KG1 (cell line): ENCODE data around the gene PTPRC.
"Not testable (repeated sequence)": the region's sequence is repeated elsewhere in the genome, so short reads cannot be mapped to it uniquely, and the experiment has no call there.

Experiments used
- DNase-seq: peaks from one replicate; lab custom pipeline; 2025; lab: John Stamatoyannopoulos, UW

Gene PTPRC, protein sequence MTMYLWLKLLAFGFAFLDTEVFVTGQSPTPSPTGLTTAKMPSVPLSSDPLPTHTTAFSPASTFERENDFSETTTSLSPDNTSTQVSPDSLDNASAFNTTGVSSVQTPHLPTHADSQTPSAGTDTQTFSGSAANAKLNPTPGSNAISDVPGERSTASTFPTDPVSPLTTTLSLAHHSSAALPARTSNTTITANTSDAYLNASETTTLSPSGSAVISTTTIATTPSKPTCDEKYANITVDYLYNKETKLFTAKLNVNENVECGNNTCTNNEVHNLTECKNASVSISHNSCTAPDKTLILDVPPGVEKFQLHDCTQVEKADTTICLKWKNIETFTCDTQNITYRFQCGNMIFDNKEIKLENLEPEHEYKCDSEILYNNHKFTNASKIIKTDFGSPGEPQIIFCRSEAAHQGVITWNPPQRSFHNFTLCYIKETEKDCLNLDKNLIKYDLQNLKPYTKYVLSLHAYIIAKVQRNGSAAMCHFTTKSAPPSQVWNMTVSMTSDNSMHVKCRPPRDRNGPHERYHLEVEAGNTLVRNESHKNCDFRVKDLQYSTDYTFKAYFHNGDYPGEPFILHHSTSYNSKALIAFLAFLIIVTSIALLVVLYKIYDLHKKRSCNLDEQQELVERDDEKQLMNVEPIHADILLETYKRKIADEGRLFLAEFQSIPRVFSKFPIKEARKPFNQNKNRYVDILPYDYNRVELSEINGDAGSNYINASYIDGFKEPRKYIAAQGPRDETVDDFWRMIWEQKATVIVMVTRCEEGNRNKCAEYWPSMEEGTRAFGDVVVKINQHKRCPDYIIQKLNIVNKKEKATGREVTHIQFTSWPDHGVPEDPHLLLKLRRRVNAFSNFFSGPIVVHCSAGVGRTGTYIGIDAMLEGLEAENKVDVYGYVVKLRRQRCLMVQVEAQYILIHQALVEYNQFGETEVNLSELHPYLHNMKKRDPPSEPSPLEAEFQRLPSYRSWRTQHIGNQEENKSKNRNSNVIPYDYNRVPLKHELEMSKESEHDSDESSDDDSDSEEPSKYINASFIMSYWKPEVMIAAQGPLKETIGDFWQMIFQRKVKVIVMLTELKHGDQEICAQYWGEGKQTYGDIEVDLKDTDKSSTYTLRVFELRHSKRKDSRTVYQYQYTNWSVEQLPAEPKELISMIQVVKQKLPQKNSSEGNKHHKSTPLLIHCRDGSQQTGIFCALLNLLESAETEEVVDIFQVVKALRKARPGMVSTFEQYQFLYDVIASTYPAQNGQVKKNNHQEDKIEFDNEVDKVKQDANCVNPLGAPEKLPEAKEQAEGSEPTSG (N-terminal part only)

DNA sequence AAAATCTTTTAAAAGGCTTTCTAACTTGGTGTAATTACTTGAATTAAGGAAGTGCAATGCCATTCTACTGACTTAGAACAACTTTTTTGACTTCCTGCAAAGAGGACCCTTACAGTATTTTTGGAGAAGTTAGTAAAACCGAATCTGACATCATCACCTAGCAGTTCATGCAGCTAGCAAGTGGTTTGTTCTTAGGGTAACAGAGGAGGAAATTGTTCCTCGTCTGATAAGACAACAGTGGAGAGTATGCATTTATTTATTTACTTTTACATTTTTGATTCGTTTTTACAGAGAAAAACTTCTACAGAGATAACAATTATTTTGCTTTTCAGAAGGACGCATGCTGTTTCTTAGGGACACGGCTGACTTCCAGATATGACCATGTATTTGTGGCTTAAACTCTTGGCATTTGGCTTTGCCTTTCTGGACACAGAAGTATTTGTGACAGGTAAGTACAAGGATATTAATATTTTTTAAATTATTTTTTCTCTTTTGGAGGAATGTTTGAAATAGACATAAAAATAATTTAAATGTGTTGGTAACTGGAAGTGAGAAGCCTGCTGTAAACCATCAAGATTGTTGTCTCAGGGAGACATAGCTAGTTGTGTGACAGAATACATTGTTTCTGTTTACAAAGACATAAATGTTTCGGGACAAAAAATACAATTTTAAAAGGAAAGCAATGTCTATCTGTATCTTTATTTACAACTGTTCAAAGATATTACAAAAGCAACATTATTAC is at the start of gene PTPRC:
PTPRC (plus strand) TSS at position 147 of the 742 bp plus-strand sequence; CDS start at position 376, 229 bp downstream.
- peak; percentile 89 for DNase-seq

DNA sequence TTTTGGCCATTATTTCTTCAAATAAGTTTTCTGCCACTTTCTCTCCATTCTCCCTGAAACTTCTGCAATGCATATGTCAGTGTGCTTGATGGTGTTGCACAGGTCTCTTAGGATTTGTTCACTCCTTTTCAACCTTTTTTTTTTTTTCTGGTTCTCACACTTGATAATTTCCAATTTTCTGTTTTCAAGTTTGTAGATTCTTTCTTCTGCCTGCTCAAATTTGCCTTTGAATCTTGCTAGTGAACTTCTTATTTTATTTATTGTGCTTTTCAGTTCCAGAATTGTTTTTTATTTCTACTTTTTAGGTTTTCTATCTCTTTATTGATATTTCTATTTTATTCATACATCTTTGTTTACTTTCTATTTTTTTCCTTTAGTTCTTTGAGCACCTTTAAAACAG is 48.4 kb upstream of the PTPRC start:
- DNase-seq = no peak

DNA sequence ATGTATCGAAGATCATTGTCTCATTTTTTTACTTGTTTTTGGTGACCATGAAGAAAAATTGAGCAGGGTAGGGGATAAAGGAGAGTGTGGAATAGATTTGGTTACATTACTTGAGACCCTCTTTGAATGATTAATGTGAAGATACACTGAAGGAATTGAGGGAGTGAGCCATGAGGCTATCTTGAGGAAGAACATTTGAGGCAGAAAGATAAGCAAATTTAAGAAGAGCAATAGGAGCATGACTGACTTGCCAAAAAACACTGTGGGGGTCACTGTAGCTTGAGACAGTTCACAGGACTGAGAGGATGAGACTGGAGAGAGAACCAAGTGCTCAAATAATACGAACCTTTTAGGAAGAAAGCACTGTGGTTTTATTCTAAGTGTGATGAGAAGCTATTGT is 43.1 kb upstream of the PTPRC start:
- no peak for DNase-seq

DNA sequence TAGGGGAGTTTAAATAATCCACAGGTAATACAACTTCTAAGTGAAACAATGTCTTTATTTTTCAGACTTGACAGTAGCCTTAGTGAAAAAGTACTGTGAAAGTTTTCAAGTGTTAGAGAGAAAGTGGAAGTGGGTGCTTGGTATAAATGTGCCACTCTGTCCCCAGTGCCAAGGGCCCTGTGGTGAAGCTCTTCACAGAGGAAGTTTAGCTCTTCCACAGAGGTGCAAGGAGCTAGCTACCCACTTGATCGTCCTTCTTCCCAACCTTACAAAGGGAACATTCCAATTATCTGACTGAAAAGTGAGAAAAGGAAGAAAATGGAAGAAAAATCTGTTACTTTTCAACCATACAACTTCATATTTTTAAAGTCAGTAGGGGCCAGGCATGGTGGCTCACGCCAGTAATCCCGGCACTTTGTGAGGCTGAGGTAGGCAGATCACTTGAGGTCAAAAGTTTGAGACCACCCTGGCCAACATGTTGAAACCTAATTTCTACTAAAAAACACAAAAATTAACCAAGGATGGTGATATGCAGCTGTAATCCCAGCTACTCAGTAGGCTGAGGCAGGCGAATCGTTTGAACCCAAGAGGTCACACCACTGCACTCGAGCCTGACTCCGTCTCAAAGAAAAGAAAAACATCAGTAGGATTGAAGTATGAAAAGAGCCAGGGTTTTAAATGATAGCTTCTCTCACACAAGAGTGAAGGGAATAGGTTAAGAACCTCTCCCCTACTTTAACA is 41.0 kb upstream of the PTPRC start:
- no peak for DNase-seq

DNA sequence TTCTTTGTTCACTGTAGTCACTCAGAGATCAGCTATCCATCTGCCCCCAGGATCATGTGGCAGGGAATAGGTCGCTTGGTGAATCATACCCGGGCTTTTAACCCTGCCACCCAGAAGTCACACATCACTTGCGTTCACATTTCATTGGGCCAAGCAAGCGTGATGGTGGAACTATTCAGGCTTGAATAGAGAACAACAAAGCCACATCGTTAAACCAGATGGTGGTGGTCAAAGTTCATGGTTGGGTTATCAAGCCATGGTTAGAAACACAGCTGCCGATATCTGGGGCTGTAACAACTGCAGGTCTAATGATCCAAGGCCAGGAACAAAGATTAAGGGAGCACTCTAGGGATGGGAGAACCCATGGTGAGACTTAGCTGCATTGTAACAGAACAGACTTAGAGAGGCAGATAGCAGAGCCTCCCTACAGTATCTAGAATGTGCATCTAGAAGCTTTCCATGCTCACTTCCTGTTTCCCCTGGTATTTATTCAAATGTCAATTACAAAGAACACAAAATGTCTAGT is 40.0 kb upstream of the PTPRC start:
- no peak for DNase-seq

DNA sequence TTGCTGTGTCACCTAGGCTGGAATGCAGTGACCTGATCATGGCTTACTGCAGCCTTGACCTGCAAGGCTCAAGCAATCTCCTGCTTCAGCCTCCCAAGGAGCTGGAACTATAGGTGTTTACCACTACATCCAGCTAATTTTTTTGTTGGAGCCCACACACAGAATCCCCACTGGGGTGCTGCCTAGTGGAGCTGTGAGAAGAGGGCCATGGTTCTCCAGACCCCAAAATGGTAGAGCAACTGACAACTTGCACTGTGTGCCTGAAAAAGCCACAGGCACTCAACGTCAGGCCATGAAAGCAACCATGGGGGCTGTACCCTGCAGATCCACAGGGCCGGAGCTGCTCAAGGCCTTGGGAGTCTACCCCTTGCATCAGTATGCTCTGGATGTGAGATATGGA is 39.1 kb upstream of the PTPRC start:
- DNase-seq = no peak

DNA sequence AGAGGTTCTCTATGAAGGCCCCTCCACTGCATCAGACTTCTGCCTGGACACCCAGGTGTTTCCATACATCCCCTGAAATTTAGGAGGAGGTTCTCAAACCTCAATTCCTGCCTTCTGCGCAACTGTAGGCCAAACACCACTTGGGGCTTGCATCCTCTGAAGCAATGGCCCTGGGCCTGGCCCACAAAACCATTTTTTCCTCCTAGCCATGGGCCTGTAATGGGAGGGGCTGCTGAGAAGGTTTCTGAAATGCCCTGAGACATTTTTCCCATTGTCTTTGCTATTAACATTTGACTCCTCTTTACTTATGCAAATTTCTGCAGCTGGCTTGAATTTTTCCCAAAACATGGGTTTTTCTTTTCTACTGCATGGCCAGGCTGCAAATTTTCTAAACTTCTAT is 37.9 kb upstream of the PTPRC start:
- DNase-seq = no peak

DNA sequence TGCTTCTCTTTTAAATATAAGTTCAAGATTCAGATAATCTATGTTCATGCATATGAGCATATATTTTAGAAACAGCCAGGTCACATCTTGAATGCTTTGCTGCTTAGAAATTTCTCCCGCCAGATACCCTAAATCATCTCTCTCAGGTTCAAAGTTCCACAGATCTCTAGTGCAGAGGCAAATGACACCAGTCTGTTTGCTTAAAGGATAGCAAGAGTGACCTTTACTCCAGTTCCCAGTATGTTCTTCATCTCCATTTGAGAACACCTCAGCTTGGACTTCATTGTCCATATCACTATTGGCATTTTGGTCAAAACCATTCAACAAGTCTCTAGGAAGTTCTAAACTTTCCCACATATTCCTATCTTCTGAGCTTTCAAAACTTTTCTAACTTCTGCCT is 37.5 kb upstream of the PTPRC start:
- DNase-seq = not testable (repeated sequence)

DNA sequence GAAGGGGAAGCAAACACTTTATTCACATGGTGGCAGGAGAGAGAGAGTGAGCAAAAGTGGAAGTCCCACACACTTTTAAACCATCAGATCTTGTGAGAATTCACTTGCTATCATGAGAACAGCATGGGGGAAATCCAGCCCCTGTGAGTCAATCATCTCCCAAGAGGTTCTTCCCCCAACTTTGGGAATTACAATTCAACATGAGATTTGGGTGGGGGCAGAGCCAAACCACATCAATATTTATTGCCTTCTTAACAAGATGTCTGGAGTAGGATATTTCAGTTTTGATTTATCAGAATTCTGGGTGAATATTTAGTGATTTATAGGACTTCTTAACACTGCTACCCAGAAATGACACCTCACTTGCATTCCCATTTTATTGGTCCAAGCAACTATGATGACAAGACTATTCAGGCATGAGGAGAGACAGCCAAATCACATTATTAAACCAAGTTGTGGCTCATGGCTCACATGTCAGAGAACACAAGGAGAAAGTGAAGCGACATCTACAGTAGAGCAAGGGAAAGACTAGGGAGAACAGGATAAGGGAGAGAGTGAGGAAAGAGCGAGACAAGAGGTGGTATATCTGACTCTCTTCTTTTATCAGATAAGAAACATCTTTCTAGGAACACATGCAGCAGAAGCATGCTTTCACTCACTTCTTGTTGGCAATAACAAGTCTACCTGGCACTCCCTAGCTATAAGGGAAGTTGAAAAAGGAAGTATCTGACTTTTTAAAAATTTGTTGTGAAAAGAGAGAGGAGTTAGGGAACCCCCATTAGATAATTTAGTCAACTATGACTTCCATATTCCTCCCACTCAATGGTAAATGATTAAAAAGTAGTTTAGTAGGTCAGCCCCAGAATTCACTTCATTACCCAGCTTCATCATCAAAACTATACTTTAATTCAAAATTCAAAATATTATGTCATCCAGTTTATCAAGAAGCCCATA is 36.6 kb upstream of the PTPRC start:
- DNase-seq = no peak

DNA sequence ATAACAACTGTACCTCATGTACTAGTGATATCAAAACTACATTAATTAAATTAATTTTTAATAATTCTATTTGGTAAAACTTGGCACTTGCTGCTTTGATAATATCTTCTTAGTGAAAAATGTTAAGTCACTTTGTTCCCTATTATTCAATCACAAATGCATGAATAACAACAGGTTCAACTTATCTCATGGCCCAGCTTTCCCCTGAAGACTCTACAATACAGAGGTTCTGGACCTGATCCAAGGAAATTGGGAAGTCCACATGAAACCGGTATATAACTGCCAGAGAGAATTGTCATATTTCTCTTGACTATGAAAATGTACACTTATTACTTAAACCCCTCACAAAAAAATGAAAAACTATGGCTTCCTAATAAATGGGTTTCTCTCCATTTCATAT is 33.9 kb upstream of the PTPRC start:
- no peak for DNase-seq

DNA sequence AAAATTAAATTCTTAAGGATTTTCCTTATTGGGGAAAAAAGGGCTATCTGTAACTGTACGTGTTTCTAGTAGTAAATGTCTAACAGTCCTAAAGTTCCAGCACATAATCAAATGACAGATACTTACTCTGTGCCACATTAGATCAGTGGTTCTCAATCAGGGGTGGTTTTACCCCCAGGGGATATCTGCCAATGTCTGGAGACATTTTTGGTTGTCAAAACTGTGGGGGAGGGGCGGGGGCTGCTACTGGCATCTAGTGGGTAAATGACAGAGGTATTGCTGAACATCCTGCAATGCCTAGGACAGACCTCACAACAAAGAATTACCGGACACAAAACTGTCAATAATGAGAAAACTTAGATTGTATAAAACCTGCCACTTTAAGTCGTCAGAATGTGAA is 33.4 kb upstream of the PTPRC start:
- no peak for DNase-seq

DNA sequence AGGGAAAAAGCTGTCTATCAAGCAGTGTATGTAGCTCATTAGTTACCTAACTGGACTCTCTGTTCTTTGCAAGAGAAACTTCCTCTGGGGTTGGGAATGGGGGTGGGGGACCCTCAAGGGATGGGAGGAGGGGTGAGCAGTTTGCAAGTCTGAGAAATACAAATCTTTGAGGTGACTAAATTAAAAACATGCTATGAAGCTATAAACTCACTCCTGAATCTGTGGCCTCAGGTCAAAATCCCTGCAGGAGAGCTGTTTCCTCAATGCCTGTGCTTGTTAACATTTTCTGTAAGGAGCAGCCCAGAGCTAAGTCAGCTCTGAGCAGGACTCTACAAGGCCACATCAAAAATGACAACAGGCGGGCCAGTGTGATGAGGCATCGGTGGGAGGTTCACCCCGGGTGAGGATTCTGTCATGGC is 32.8 kb upstream of the PTPRC start:
- DNase-seq = no peak

DNA sequence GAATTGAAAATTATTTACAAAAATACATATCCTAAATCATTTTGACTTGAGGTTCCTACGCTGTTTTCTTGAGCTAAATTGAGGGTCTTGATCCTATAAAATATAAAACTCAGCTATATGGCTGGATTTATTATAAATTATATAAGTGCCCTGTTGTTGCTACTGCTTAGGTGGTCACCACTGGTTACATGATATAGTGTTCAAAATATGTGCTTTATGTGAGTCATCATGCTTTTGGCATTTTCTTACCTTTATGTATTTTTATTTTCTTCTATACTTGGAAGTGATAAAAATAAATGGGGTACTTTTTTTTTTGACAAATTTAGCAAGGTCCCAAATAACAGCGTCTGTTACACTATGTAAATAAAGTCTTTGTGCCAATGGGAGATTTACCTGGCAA is 31.1 kb upstream of the PTPRC start:
- DNase-seq = no peak

DNA sequence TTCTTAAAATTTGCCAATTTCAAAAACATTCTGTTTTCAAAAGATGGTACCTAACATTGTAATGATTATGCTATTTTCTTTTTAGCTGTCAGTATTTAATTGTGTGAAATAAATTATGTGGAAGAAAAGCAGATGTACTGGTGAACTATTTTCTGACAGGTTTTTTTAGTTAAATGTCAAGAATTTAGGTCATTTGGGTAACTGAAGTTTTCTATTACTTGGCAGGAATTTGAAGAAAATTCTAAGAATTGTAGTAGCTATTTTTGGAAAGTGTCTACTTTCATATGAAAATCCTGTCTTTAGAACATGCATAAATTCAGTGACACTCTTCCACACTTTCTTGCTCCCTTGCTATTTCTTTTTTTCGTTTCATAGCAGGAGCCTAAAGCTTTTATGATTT is 28.5 kb upstream of the PTPRC start:
- DNase-seq = no peak

DNA sequence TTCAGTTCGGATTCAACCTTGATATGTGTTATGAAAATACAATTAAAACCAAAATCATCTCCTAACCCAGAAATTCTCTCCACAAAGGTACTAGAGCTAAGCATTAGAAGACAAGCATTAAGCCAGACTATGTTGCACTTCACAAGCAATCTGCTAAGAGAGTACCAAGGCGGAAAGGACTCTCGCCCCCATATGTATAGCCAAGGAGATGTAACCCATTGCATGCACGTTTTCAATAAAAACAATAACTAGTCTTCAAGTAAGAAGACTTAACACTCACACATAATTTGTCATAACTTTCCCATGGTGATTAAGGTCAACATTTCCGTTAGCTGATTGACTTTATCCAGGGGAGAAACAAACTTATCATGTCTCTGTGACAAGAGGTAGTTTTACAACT is 27.6 kb upstream of the PTPRC start:
- no peak for DNase-seq

DNA sequence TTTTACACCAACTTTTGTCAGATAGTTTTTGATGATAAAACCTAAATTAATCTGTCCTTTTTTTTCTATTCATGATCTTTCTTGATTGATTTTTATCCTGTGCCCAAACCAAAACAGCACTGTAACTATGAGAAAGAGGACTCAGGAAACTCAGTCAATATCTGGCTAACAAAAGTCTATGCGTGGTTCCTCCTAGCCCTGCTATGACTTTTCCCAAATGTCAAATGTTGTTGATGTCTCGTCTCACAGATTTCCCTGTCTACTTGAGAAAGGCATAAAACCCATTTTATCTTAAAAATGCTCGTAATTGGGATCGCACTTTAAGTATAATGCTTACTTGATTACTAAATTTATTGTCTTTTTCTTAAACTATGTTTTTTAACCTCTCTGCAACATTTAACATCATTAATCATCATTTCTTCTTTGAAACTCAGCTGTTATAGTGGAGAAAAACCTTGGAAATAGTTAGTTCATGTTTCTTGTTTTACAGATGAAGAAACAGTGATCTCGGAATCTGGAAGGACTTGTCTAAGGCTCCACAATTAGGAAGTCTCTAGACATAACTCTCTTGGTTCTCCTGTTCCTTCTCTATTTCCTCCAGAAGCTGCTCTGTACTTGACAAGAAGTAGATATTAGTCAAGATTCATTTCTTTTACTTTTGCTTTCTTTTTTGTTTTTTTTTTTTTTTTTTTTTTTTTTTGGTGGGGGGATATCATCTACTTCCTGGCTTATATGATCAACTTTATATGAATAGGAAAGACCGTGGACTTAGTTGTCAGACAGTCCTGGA is 26.2 kb upstream of the PTPRC start:
- DNase-seq = no peak

DNA sequence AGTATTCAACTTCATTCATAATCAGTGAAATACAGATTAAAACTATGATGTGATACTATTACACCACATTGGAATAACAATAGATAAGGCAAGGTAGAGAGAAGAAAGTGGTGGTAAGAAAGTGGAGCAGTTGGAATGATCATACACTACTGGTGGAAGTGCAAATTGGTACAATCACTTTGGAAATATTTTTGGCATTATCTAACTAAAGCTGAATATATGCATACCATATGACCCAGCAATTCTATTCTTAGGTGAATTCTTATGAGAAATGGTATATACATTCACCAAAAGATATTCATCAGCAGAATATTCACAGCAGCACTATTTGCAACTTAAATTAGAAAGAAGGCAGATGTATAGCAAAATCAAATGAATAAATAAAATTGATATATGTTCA is 21.4 kb upstream of the PTPRC start:
- no peak for DNase-seq

DNA sequence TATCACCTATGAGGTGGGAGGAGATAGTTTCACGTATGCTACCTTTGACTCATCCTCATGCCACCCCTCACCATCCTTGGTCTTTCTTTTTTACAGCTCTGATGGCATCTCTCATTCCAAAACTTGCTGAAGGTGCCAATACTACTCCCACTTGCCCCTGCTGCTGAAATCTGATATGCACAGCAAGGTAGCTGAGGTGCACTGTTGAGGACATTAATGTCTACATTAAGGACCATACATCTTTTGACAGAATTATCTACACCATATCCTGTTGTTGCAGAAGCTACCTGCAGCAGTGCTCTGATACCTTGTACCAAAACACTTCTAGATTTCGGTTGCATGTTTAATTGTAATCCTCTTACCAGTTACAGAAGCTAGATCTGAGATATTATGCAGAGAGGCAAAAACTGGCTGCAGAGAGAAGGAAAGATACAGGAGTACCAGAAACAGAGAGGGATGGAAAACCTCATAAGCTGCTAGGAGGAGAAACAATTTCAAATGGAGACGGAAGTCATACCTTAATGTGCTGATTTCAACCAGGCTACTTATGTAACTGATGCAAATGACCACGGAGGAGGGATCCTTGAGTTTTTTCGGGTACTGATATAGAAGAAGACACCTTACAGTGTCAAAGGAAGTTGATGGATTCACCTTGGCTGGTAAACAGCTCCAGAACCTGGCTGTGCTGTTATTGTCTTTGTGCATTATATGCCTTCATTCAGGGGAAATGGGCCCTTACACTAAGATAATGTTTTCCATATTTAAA is 19.3 kb upstream of the PTPRC start:
- DNase-seq = no peak
